Cortex of kidney (tissue), 1 donor: ENCODE measurements around the gene ANKRD39.

Experiments used
- DNase-seq: peaks from one replicate; lab custom pipeline; 2025; lab: John Stamatoyannopoulos, UW

The ANKRD39 gene

DNA sequence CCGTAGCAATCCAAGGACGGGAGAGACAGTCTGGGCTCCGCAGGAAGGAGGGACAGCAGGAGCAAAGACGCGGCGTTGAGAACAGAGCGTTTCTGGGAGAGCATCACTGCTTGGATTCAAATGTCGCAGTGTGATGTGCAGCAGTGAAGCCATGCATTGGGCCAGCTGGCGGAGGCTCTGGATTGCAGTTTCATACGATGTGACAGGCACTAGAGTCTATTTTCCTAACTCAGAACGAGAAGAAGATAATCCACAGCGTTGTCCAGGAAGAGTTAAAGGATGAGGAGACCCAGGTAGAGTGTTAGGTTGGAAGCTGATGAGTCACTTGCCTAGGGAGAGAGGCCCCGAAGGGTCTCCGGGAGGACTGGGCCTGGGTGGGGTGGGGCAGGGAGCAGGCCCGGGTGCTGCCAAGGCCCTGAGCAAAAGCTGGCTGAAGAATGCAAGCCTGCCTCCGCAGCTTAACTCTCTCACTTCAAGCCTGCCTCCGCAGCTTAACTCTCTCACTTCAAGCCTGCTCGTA is 29.7 kb upstream of the ANKRD39 start:
- DNase-seq, result no peak

DNA sequence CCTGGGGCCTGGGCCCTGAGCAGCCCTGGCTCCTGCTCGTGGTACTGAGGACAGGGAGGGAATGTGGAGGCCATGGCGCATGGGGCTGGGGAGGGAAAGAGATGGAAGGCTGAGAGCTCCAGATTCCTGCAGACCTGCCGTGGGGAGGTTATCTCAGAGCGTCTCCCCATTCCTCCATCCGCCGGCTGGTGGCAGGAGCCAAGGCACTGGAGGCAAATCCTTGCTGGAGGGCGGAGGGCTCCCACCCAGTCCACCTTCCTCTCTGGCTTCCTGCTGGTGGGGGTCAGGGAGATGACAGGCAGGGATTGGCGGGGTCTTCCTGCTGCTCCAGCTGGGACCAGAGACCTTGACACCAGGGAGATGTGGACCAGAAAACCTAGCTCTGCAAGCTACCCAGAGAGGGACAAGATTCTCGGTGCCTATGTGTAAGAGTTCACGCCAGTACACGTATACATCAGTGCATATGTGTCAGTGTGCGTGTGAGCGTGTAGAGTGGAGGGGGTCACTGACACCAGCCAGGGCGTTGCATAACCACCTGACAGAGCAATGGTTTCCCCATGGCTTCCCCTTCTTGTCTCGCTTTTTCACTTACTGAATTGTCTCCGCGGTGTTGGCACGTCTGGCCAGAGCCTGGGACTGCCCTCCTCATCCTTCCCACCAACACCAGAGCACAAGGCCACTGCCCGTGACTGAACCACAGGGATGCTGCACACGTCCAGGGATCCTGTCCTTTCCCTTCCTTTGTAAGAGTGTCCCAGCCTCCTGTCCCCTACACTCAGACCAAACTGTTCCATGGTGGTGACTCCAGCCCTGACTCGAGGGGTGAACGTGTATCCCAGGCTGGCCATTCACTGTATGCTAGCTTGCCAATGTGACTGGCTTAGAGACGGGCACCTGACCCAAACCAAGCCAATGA is 27.9 kb upstream of the ANKRD39 start:
- DNase-seq, result no peak

DNA sequence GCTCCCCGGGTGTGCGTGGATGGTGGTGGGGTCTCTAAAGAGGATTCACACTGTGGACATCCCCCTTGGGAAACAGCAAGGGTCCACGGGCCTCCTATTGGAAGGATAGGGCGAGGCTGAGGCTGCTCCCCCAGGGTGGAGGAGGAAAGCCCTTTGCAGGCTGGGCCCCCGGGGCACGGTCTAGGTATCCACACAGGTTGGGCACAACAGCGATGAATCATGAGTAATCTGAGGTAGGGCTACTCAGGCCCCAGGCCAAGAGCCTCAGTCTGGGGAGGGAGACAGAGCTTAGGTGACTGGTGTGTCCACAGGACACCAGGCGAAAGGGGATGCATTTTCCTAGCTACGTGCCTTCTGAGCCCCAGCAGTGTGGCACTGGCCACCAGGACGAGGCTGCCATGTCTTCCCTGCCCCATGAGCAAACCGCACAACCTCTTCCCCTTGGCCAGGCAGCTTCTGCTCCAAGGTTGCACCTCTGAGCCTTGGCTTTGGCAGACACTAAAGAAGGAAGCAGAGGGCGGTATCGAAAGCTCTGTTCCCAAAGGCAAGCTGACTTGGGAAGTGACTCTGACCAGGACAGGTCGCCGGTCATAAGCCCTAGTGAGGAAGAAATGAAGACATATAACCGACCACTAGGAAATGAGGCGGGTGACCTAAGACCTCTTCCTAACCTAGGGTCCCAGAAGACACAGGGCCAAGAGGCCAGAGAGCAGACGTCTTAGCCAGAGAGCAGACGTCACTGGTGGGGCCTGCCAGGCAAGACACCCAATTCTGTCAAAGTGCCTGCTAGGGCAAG is 26.7 kb upstream of the ANKRD39 start:
- DNase-seq, result no peak

- DNase-seq, result no peak
Observed at GRCh38 chr2:96883306-96883705, 25.5 kb upstream of the ANKRD39 start.

- no peak for DNase-seq
Observed at GRCh38 chr2:96882906-96883305, 25.1 kb upstream of the ANKRD39 start.

DNA sequence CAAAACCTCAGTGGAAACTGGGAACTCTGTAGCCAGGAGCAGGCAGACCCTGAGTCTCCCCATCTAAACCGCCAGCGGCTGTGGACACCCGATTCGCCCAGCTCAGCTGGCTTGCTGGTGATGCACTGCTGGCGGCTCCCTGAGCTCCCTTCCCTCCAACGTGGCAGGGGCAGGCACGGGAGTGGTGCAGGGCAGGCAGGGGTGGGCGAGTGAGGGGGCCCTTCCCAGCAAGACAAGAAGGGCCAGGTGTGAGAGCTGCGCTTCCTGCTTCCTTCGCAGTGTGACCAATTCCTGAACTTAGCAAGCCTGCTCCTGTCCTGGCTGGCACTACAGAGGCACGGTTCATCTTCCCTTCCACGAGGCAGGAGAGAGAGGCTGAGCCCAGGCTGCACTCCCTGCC is 24.4 kb upstream of the ANKRD39 start:
- DNase-seq, result no peak

- no peak for DNase-seq
Observed at GRCh38 chr2:96881349-96882195, 23.8 kb upstream of the ANKRD39 start.

- no peak for DNase-seq
Observed at GRCh38 chr2:96880891-96881273, 23.1 kb upstream of the ANKRD39 start.

GRCh38 chr2:96879545-96880040 is 21.8 kb upstream of the ANKRD39 start:
- DNase-seq, result no peak

- DNase-seq, result no peak
Observed at GRCh38 chr2:96878796-96879544, 21.2 kb upstream of the ANKRD39 start.

DNA sequence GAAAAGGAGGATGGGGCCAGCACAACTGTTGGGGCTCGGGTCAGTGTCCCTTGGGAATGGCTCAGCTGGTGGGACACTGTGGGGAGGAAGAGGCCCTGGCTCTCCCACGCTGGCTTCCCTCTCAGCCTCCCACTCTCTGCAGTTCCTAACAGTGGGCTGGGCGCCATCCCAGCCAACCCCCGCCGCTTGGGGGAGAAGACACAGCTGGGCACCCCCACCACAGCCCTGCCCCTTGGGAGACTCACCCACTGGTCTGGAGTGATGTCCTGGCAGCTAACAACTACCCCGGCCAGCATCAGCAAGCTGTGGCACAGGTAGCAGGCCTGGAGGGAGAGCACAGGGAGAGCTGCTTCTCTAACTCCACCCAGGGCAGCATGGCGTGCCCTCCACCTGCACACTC is 20.4 kb upstream of the ANKRD39 start:
- DNase-seq, result no peak

DNA sequence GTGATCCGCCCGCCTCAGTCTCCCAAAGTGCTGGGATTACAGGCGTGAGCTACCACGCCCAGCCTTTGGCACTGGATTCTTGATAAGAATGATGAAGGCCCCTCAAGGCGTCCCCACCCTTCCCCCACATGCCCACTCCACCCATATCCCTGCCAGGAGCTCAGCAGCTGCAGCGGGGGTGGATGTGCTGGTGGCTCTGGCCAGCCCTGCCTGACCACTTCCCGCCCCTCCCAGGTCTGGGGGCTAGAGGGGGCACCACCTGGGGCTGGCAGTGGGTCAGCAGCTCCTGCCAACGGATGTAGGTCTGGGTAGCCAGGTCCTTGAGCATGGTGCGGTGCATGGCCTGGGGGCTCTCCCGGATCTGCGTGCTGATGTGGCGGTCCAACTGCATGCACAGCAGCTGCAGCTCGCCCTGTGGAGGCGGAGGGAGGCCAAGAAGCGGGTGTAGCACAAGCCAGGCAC is 19.8 kb upstream of the ANKRD39 start:
- no peak for DNase-seq

DNA sequence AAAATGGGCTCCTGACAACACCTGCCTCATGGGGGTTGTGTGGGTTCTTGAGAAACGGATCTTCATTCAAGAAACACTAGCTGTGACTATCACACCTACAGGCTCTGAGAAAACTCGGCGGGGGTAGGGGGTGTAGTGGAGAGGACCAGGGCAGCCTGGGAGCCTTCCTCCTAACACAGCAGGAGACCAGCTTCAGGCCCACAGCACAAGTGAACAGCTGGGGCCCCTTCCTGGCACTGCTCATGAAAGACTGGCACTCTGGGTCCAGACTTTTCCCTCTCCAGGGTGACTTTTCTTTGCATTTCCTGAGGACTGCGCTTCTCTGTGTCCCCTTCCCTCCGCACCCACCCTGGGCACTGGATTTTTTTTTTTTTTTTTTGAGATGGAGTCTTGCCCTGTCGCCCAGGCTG is 19.2 kb upstream of the ANKRD39 start:
- no peak for DNase-seq

- no peak for DNase-seq
Observed at GRCh38 chr2:96876269-96877041, 18.6 kb upstream of the ANKRD39 start.

- no peak for DNase-seq
Observed at GRCh38 chr2:96875498-96876268, 17.9 kb upstream of the ANKRD39 start.

DNA sequence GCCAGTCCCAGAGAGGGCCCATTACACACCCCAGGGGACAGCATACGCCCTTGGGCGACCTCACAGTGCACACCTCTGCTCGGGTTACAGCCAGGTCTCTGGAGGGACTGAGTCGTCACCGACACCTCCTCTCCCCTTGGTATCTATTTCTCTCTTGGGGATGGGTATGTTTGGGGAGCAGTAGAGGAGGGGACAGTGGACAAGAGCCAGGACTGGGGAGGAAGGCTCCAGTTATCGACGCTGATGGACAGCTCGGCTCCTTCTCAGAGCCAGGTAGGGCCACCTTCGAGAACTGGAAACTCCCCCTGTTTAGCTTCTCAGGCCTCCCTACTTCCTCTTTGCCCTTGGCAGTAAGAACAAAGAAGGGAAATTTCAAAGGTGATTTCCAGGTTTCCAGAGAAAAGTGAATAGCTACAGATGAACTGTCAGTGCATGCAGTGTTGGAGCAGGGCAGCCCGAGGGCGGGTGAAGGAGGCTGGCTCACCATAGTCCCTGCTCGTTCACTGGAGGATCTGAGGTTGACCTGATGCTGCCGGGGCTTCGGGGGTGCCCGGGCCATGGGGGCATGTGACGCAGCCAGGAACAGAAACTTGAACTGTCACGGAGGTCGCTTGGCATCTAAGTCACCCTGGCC is 16.5 kb upstream of the ANKRD39 start:
- no peak for DNase-seq

GRCh38 chr2:96873651-96874096 is 15.9 kb upstream of the ANKRD39 start:
- no peak for DNase-seq

DNA sequence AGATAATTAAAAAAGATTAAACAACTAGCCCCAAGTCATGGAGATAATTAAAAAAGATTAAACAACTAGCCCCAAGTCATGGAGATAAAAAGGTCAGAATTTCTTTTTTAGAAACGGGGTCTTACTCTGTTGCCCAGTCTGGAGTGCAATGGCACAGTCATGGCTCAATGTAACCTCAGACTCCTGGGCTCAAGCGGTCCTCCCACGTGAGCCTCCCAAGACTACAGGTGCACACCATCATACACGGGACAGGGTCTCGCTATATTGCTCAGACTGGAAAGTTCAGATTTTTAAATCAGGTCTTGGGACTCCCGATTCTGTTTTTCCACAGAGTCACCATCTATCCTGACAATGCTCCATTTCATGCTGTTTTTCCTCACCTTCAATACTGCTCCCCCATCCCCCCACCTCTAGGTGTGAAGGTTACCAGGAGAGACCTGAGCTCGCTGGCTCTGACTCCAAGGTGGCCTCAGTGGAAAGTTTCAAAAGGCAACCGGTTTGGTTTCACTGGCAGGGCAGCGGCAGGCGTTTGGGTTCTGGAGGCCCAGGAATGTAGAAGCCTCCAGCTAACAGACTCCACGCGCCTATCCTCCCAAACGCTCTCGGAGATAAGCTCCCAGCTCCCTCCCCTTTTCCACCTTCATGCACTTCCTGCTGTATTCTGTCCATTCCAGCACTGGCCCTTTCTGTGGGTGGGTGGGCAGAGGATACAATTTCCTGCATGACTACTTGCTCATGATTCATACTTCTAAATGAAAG is 15.0 kb upstream of the ANKRD39 start:
- no peak for DNase-seq
